Neural crest cell (in vitro differentiated cells): ENCODE data around the gene SEMG1. TPM values are rescaled to one million over a fixed set of nuclear protein-coding genes. Genes with fewer than 3 reads are reported as not detected.

Experiments
- DNase-seq: peaks from one replicate; pipeline ENCODE4 v3.0.0; 2021; ENCODE audit warnings: low read depth, mixed read lengths, low spot score
- H3K27ac Mint-ChIP-seq: one replicate; pipeline ENCODE4 v1.8.0; 2021; ENCODE audit warnings: mild to moderate bottlenecking, mixed read lengths; ENCODE audit not compliant: unreplicated experiment
- H3K27me3 Mint-ChIP-seq: 2 replicates; pipeline ENCODE4 v1.8.0; 2021; ENCODE audit warnings: low read depth, mild to moderate bottlenecking, mixed read lengths
- H3K36me3 Mint-ChIP-seq: 2 replicates; pipeline ENCODE4 v1.8.0; 2021; ENCODE audit warnings: low read depth, mild to moderate bottlenecking, mixed read lengths
- H3K4me1 Mint-ChIP-seq: 2 replicates; pipeline ENCODE4 v1.8.0; 2021; ENCODE audit warnings: mixed read lengths
- H3K4me3 Mint-ChIP-seq: one replicate; pipeline ENCODE4 v1.8.0; 2021; ENCODE audit warnings: mild to moderate bottlenecking, mixed read lengths
- H3K9me3 Mint-ChIP-seq: 2 replicates; pipeline ENCODE4 v1.8.0; 2021; ENCODE audit warnings: mixed read lengths
- total RNA-seq: library from RNA; stranded (reverse); gene quantifications from 2 replicates; pipeline ENCODE4 v1.2.1, GENCODE V29; 2021
- TF ChIP-seq, protein P1 (sequence below): fragments of 200-600 bp; sonication (generic); conservative IDR thresholded peaks from 2 replicates; pipeline ENCODE4 v1.5.0; 2021; ENCODE audit warnings: antibody characterized with exemption, mild to moderate bottlenecking

SEMG1 gene
- total RNA-seq, 1 donor from 2014 or later, result not detected

DNA sequence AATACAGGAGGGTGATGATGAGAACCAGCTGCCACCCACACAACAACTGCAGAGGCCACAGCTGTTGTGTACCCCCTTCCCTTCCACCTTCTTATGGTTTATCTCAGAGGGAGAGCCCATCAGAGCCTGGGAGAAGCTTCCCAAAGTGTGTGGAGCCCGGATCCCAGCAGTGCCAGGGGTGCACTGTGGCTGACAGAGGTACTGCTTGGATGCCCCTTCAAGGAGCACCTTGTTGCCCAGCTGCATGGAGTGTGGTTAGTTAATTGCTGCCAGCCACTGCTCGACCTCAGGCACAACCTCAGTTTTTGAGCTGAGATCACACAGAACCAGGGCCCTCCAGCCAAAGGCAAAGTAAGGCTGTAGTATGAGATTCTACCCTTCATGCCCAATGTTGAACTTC is 19.1 kb upstream of the SEMG1 start:
- no peak for DNase-seq
- H3K4me1 Mint-ChIP-seq, result peaks cover 3% of the 10 kb centered on the region
- no peak overlapping the region for H3K4me3 Mint-ChIP-seq
- no peaks in the 10 kb centered on the region for H3K9me3 Mint-ChIP-seq
- H3K27me3 Mint-ChIP-seq, result peaks cover 2% of the 10 kb centered on the region
- TF ChIP-seq, protein P1, sequence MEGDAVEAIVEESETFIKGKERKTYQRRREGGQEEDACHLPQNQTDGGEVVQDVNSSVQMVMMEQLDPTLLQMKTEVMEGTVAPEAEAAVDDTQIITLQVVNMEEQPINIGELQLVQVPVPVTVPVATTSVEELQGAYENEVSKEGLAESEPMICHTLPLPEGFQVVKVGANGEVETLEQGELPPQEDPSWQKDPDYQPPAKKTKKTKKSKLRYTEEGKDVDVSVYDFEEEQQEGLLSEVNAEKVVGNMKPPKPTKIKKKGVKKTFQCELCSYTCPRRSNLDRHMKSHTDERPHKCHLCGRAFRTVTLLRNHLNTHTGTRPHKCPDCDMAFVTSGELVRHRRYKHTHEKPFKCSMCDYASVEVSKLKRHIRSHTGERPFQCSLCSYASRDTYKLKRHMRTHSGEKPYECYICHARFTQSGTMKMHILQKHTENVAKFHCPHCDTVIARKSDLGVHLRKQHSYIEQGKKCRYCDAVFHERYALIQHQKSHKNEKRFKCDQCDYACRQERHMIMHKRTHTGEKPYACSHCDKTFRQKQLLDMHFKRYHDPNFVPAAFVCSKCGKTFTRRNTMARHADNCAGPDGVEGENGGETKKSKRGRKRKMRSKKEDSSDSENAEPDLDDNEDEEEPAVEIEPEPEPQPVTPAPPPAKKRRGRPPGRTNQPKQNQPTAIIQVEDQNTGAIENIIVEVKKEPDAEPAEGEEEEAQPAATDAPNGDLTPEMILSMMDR, result no peak
- H3K27ac Mint-ChIP-seq, result no peak overlapping the region
- H3K36me3 Mint-ChIP-seq, result no peaks in the 10 kb centered on the region

DNA sequence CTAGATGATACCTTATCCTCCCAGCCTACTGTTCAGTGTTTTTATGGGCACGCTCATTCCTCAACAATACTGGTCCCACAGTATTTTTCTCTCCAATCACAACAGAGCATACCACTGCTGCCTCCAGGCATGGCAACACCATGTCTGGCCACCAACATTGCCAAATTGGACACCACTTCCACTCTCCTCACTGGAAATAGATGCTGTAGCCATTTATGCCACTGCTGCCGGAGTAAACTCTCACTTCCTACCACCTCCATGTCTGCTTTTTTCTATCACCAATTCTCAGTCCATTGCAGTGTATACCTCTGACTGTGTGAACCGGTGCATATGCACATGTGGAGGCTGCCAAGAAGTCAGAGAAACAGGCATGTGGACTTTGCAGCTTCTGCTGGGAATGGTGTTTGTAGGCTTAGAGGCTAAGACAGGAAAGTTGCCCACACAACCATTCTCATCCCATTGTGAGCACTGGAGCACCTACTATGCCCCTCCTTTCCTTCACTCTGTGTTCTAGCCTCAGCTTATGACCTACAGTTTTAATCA is 17.7 kb upstream of the SEMG1 start:
- Mint-ChIP-seq H3K36me3 (no peaks in the 10 kb centered on the region), H3K4me3 (no peak overlapping the region), H3K9me3 (no peaks in the 10 kb centered on the region), H3K27me3 (peaks cover 7% of the 10 kb centered on the region), H3K4me1 (peaks cover 3% of the 10 kb centered on the region), H3K27ac (no peak overlapping the region)
- no peak for DNase-seq
- TF ChIP-seq, protein P1, result no peak

DNA sequence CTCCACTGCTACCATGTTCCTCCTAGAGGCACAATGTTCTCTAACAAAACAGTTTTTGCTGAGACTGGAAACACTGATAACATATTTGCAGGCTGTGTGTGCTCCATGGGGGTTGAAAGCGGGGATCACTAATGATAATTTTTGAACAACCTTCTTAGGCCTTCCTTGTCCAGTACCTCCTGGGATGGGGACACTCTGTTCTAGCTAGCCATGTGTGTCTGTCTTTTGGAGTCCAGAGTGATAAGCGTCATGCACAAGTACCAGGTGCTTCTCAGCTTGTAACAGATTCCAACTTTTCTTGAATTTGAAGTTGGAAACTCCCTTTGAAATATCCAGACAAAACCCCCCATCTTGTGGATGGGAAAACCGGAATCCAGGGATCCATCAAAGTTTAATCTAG is 17.0 kb upstream of the SEMG1 start:
- no peaks in the 10 kb centered on the region for H3K9me3 Mint-ChIP-seq
- H3K36me3 Mint-ChIP-seq, result no peaks in the 10 kb centered on the region
- TF ChIP-seq, protein P1, result no peak
- peaks cover 7% of the 10 kb centered on the region for H3K27me3 Mint-ChIP-seq
- H3K27ac Mint-ChIP-seq, result no peak overlapping the region
- H3K4me1 Mint-ChIP-seq, result peaks cover 3% of the 10 kb centered on the region
- H3K4me3 Mint-ChIP-seq, result no peak overlapping the region
- DNase-seq, result no peak

DNA sequence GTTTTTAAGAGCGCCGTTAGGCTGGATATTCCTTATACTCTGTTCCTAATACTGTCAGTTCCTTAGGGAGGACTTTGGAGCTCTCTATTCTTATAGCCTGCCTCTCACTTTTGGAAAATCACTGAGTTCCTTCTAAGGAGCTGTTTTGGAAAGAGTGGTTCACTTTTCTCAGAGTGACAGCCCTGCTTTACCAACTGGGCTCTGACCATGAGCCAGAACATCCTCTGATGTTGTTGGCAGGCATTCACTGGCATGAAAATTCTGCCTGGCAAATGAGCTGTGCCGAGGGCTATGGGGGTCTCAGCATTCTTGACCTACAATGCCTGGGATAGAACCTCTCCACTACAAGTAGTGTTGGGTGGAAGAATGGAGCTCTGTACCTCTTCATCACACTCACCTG is 14.9 kb upstream of the SEMG1 start:
- peaks cover 3% of the 10 kb centered on the region for H3K4me1 Mint-ChIP-seq
- peaks cover 7% of the 10 kb centered on the region for H3K27me3 Mint-ChIP-seq
- no peak overlapping the region for H3K4me3 Mint-ChIP-seq
- H3K9me3 Mint-ChIP-seq, result no peaks in the 10 kb centered on the region
- no peak overlapping the region for H3K27ac Mint-ChIP-seq
- H3K36me3 Mint-ChIP-seq, result no peaks in the 10 kb centered on the region
- TF ChIP-seq, protein P1, result no peak
- DNase-seq, result no peak

DNA sequence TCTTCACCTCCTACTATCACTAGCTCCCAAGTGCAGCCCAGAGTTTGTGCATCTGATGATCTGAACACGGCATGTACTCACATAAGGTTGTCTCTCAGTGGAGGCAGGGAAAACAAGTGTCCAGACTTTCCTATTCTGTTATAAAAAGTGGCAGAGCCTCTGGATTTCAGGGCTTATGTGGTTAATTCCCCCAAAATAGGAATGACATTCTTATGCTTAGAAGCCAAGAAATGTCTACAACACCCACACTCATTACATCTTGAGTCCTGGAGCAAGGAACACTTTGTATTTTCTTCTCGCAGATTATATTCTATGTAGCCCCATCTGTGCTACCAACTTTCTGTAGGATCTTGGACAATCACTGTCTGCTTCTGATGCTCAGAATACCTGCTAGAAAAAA is 13.5 kb upstream of the SEMG1 start:
- Mint-ChIP-seq H3K27ac (no peak overlapping the region), H3K4me1 (peaks cover 3% of the 10 kb centered on the region), H3K4me3 (no peak overlapping the region), H3K36me3 (no peaks in the 10 kb centered on the region), H3K27me3 (peaks cover 10% of the 10 kb centered on the region), H3K9me3 (no peaks in the 10 kb centered on the region)
- TF ChIP-seq, protein P1, result no peak
- DNase-seq, result no peak
